ENCODE measurements around the gene KCNMA1.

KCNMA1 gene

DNA sequence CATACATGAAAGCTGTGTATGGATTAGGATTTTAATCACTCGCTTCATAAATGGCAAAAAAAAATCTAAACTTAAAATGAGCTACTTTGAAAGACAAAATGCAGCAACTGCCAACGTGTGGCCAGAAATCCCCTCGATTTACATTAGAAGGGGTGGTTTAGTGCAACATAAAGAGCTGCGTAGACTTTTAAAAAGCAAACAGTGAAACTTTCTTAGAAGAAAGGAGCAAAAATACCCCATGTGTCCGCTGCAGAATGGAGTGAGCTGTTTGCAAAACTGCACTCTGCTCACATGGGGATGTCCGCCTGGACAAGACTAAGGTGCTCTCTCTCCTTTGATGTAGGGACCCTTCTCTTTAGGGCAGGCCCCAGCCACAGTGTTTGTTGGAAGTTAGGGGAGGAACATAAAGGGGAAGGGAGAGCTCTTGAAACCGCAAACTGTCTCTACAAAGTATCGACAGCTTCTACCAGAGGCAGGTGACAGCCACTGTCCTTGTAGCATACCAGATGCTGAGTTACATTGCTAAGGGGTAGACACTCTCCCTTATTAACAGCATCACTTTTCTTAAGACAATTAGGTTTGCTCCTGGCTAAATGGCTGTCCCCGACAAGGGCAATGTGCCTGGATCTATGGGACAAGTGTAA is 528.1 kb downstream of the KCNMA1 start:
- DNase-seq (ENCODE audit: low read depth) = no peak

DNA sequence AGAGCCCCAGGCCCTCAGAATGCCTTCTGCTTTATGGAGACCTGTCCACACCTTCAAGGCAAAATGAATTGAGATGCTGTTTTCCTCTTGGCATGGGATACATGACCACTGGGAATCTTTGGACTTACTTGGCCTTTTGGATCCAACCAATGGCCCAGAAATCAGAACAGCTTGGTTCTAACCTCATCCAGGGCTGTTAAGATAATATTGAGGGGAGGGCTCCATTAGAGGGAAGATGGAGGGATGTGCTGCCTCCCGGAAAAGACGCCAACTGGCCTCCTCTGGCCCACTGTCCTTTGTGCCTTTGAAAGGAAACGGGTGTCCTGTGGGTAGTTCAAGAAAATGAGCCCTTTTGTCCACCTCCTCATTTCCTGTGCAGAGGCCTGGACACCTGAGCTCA is 530.9 kb downstream of the KCNMA1 start:
- DNase-seq (ENCODE audit: low read depth) = no peak

DNA sequence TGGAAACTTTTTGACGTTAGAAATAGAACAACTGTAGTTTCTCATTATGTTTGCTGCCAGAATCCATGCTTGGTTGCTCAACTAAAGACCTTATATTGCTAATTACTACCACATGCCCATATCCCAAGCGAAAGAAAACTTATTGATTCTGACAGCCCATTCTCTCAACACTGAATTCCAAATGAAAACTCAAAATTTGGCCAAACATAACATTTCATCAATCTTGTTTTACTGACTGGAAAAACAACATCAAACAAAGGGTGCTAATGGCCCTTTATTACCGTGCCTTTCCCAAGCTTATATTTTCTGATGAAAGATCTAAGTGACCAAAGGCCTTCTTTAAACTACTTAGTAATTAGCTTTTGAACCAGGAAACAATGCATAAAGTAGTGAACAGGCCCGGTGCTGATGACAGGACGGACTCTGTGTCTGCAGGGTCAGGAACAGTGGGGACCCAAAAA is 531.8 kb downstream of the KCNMA1 start:
- DNase-seq (ENCODE audit: low read depth) = no peak

DNA sequence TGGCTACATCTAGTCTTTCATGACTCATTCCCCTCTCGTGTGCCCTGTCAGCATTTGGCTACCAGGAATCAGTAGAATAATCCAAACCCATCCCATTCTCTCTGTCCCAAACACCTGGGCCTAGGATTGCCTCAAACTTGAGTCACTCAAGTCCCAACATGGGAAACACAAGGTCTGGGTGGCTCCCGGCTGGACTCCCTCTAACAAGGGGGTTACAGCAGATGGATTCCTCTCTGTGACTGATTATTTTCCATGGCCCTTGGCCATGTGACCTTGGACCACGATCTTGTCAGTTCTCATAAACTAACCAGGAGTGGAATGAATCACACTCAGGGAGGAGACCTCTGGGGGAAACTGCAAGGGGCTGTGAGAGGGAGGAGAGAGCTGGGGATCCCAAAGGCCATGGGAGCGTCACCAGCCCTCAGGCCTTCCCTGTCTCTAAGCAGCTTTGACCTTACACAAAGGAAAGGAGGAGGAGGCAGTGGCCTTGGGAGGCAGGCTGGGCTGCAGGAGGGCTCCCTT is 533.1 kb downstream of the KCNMA1 start:
- DNase-seq (ENCODE audit: low read depth) = no peak

DNA sequence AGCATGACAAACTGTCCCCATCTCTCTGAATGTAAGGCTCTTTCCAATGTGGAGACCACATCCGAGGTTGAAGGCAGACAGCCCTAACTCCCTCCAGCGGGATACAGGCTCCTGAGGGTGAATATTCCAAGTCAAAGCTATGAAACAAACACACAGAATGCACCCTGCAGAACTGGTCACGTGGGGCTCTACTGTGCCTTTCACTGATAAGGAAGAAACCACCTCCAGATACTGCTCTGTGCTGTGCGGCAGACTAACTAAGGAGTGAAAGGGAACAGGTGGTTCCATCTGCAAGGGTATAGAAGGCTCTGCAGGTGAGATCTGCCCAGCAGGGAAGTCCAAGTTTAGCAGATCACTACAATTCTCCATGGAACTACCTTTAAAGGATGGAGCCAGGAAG is 534.4 kb downstream of the KCNMA1 start:
- DNase-seq (ENCODE audit: low read depth) = no peak

- DNase-seq (ENCODE audit: low read depth) = no peak
These were observed 536.3 kb downstream of the KCNMA1 start for GRCh38 chr10:77101341-77101740.

DNA sequence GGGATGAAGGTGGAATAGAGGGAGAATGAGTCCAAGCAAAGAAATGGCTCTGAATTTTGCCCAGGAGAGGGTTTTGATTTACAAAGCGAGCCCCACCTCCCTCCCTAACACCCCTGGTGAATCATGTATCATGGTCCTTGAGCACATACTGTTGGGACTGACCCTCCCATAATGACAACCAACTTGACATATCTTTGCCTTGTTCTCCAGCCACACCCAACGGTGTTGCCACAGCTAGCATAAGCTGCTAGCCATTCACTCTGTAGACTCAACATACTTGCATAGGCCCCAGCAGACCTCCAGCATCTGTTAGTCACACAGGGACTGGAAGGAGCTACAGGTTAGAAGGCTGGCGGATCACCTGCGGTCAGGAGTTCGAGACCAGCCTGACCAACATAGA is 538.5 kb downstream of the KCNMA1 start:
- DNase-seq (ENCODE audit: low read depth) = no peak

- DNase-seq (ENCODE audit: low read depth) = no peak
These were observed 540.0 kb downstream of the KCNMA1 start for GRCh38 chr10:77097625-77098024.

DNA sequence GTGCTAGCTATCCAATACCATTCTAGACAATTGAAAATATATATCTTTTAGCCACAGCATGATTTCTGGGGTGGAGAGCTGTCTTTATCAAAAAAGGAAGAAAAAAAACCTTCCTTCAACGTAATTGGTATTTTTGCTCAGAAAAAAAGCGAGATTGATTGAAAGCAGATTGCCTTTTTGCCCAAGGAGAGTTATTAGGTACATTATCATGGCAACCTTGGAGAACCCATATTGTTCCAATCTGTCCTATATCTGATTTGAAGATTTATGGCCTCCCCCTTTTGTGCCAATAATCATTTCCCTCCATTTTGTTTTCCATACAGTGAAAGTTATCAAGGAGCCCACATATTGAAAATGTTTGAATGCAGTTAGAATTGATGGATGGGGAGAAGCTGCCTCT is 544.5 kb downstream of the KCNMA1 start:
- no peak for DNase-seq (ENCODE audit: low read depth)

DNA sequence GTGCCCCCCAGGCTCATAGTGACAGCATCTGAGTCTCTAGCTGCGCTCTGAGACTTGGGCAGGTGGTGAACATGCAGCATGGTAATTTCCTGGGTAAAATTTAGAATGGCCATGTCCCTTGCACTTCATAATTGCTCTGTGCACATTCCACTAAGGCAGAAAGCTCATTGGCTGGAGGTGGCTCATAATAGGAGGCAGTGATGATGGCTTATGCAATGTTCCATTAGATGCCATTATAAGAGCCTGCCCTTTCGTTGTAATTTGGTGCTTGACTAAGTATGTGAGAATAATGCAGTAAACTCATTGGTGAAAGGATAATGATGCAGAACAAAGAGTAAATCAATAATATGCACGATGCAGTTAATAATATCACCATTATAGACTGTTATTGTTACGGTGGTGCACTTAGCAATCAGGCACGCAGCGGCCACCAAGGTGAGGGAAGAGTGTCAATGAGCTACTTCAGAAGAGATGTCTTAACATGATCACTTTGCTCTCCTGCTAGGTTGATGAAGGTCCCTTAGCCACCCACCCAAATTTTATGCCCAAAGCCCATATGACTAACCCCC is 545.9 kb downstream of the KCNMA1 start:
- DNase-seq (ENCODE audit: low read depth) = no peak

- DNase-seq (ENCODE audit: low read depth) = no peak
These were observed 546.9 kb downstream of the KCNMA1 start for GRCh38 chr10:77090381-77091356.

DNA sequence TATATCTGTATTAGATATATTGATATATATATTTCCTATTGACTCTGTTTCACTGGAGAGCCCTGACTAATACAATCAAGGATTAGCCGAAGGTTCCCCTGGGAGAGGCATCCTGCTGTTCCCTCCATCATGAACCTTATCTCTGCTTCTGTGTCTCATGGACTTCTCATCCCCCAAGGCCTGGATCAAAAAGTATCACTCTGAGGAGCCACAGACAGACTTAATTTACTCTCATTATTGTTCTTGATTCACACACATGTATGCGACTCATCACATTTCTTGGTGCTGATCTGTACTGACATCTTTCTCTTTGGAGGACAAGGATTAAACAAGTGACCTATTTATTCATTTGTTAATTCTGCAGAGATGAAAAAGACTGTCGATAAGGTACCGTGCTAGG is 550.2 kb downstream of the KCNMA1 start:
- DNase-seq (ENCODE audit: low read depth) = no peak

- no peak for DNase-seq (ENCODE audit: low read depth)
These were observed 551.5 kb downstream of the KCNMA1 start for GRCh38 chr10:77086081-77086480.

DNA sequence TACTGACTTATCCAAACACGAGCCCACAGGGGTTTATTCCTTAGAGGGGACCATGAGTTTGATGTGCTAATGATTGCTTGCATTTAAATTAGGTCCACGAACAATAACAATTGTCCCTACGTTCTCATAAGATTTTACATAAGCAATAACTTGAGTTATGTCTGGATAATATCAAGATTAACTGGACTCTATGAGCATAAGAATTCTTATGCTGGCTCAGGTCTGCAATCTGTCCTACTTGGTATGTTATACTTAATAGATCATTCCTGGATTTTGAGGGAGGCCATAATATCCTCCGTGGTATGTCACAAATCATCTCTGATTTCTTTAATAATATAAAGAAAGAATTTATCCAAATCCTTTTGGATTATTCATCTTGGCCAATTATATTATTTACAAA is 552.3 kb downstream of the KCNMA1 start:
- DNase-seq (ENCODE audit: low read depth) = no peak

DNA sequence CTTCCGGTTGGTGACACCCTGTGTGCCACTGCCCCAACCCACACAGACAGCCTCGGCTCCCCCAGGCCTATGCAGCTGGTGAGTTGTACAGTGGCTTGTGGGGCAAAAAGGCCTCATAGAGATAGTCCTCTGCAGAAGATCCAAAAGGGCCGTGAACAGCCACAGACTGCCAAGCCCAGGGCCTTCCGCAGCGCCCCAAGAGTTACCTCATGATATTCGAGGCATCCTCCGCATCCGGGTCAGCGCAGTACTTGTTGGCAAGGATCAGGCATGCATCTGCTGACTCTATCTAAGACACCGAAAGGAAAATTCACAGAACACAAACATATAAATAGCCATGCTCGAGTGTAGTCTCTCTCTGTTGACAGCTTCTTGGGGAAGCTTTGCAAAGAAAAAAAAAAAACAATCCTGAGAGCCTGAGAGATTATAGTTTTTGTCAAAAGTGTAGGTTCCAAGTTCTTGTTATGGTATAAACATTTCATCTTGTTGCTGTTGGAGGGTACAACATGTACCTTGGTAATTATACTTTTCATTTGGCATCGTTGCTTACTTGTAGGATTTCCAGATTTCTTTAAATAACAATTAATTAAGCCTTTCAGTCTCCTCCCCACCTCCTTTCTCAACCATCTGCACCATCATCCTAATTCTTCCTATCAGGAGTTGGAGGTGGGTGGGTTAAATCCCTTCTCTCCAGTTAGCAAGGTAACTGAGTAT is 553.0 kb downstream of the KCNMA1 start:
- DNase-seq (ENCODE audit: low read depth) = no peak

GRCh38 chr10:77082601-77083252 is 554.9 kb downstream of the KCNMA1 start:
- no peak for DNase-seq (ENCODE audit: low read depth)

GRCh38 chr10:77081481-77081891 is 556.1 kb downstream of the KCNMA1 start:
- DNase-seq (ENCODE audit: low read depth) = no peak

DNA sequence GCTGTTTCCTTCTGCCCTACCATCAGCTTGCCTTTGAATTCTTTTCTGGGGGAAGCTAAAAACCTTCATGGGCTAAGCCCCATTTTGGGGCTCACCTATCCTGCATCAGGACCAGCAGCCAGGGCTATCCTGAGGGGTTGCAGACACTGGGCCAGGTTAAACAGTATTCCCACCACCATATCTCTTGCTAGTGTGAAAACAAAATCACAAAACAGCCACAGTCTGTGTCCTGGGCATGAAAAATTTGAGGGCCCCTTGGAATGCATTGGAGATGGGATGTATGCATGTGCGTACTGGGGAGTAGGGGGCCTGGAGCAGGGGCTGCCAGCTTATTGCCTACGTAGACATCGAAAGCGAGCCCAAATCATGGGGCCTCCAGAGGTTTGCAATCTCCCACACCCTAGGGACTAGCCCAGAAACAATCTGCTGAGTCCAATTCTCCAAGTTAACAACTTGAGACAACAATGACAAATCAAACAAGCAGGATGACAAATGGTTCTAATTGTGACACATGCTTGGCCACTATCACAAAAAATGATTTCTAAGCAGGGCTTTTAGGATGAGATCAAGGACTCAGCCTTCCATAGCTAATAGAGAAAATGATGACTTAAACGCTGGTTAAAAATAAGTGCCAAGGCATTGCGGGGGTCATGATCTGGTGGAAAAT is 557.1 kb downstream of the KCNMA1 start:
- DNase-seq (ENCODE audit: low read depth) = no peak

- DNase-seq (ENCODE audit: low read depth) = no peak
These were observed 557.9 kb downstream of the KCNMA1 start for GRCh38 chr10:77079592-77080300.

DNA sequence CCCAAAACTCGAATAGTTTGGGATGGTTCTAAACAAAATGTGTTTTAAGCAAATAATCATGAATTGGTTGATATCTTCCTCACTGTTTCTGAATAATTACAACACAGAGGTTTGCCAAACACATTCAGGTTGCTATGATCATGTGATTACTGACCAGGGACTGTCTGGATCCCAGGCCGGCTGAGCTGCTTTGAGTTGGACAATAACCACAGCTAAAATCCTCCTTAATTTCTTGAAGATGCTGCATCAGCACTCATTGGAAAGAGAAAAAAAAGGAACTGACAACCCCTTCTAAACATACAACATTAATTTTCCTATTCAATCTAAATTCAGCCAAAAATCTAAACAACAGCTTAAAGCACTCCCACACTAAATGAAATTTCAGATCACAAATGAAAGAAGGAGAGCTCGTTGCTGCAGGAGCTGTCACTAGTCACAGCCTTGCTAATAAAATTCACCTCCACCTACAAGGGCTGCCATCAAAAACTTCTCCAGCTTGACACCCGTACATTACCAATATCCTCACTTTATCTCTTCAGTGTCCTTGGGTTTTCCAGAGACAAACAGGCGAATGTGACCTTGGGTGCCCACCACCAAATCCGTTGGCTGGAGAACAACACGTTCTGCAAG is 560.2 kb downstream of the KCNMA1 start:
- no peak for DNase-seq (ENCODE audit: low read depth)
